Measurements from ENCODE around the gene TERT.
"Not testable (repeated sequence)": the region's sequence is repeated elsewhere in the genome, so short reads cannot be mapped to it uniquely, and the experiment has no call there.

Gene TERT

GRCh38 chr5:1294835-1295649, at the start of gene TERT:
TSS of gene TERT (minus strand) at chr5:1295068. CDS start at chr5:1294989, 79 bp downstream.
- DNase-seq (ENCODE audit: low read depth), result no peak

GRCh38 chr5:1343931-1344901, 49.3 kb upstream of the TERT start:
- DNase-seq (ENCODE audit: low read depth), result no peak

DNA sequence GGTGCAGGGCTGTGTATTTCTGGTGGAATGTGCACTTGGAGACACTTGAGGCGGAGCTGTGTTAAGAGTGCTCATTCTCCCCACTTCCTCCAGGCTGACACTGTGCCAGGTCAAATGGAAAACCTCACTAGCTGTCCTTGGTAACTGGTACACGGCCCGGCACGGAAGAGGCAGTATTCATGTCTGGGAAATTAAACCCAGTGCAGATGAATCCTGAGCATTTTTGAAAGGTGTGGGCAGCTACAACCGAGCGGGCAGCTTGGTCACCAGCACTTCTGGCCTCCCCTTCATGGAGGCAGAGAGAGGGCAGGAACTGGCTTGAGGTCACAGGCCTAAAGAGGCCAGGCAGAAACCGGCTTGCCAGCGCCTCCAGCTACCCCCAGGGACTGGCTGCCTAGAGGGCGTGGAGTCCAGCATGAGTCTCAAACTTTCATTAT, 48.5 kb upstream of the TERT start:
- no peak for DNase-seq (ENCODE audit: low read depth)

DNA sequence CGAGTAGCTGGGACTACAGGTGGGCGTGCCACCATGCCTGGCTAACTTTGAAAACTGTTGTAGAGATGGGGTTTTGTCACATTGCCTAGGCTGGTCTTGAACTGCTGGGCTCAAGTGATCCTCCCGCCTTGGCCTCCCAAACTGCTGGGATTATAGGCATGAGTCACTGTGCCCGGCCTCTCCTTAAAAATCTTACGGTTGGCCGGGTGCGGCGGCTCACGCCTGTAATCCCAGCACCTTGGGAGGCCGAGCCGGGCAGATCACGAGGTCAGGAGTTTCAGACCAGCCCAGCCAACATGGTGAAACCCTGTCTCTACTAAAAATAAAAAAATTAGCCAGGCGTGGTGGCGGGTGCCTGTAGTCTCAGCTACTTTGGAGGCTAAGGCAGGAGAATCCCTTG, 47.8 kb upstream of the TERT start:
- not testable (repeated sequence) for DNase-seq (ENCODE audit: low read depth)

DNA sequence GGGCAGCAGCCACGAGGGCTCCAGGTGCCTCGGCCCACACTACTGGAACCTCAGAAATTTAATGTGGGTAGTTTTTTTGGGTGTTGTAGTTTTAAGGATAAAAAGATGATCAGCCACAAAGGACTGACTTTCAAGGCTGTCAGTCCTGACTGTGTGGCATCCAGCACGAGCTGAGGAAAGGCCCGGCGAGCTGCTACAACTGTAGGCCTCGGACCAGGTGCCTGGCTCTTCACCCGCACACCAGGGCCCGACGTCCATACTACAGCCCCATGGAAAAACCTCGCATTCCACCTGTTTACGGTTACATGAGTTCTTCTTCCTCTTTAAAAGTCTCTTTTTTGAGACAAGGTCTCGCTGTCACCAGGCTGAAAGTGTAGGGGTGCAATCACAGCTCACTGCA, 47.4 kb upstream of the TERT start:
- no peak for DNase-seq (ENCODE audit: low read depth)

DNA sequence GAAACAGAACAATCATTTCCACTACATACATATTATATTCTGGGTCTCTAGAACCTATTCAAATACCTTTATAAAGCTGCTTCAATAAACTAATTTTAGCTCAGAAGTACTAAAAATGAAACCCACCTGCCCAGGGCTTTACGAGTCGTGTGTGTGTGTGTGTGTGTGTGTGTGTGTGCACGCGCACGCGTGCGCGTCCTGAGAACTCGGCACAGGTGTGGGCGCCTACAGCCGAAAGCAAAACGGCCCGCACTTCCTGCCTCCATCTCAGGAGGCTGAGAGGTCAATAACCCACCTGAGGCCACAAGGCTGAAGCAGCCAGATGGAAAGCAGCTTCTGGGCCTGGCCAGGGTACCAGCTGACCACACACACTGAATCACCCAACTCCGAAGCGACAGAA, 47.0 kb upstream of the TERT start:
- DNase-seq (ENCODE audit: low read depth), result no peak

DNA sequence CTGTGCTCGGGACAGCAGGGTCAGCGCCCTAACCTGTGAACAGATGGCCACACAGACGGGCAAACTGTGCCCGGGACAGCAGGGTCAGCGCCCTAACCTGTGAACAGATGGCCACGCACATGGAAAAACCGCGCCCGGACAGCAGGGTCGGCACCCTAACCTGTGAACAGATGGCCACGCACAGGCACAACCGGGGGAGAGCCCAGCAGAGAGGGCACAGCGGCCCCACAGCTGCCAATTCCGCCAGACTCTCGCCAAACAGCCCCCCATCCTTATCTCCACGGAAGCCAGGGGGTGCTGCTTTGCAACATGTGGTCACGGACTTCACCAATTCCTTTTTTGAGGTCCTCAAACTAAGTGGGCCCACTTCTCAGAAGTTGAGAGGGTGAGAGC, 44.9 kb upstream of the TERT start:
- not testable (repeated sequence) for DNase-seq (ENCODE audit: low read depth)

GRCh38 chr5:1339139-1339817, 44.4 kb upstream of the TERT start:
- not testable (repeated sequence) for DNase-seq (ENCODE audit: low read depth)

- no peak for DNase-seq (ENCODE audit: low read depth)
Observed at GRCh38 chr5:1338506-1339070, 43.7 kb upstream of the TERT start.

DNA sequence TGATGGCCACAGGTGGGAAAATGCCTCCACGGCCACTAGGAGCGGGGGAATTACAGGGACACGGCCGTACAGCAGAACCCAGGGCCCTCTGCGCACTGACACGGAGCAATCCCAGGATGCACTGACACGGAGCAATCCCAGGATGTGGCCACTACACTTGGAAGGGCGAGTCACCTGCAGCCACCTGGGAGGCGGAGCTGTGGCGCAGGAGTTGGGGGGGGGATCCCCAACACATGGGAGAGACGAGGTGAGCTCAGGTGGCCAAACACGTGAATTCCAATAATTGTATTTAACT, 43.3 kb upstream of the TERT start:
- no peak for DNase-seq (ENCODE audit: low read depth)

GRCh38 chr5:1337489-1338195, 42.8 kb upstream of the TERT start:
- DNase-seq (ENCODE audit: low read depth), result no peak

DNA sequence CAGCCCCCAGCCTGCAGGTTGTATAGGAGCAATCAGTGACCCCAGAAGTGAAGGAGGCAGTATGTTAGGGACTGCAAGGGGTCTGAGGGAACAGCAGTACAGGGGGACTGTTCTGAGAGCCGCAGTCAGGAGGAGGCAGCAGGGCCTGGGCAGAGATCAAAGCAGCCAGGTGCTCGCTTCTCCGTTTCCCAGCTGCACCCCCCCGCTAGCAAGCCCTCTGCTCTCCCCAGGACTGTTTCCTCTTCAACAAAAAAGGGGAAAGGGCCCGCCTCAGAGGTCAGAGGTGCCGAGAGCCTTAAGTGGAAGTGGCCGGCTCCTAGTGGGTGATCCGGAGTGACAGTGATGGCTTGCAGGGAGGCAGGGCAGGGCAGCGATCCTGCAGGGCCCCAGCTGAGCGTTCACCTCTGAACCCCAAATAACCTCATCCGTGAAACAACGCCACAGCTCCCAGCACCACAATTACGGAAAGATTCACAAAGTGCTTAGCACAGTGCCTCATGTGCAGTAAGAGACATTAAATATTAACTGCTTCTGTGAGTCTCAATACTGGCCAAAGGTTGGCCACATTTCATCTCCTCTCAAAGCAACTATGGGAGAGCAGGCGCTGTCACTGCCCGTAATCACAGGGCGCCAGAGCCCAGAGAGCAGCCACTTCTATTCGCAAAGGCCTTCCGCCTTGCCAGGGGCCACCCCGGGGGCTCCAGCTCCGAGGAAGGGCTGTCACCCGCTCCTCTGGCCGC, 42.1 kb upstream of the TERT start:
- no peak for DNase-seq (ENCODE audit: low read depth)

GRCh38 chr5:1336106-1336561, 41.3 kb upstream of the TERT start:
- no peak for DNase-seq (ENCODE audit: low read depth)

DNA sequence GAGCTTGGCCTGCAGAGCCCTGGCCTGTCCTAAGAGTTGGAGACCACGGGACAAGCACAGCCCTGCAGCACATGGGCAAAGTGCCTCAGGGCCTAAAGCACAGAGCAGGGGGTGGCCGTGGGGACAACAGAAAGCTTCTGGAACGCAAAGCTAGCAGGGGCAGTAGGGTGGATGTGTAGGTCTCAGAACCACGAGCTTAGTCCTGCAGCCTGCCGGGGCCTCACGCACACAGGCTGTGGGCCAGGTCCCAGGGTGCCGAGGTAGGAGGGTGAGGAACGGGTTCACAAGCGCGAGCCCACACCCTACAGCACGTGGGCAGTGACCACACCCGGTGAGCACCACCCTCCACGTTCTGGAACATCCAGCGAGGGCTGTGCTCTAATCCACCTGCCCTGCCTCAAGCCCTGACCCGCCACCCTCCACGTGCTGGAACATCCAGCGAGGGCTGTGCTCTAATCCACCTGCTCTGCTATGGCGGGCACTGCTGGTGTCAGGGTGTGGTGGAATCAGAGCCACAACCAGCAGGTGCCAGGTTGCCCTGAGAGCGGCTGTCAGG, 40.8 kb upstream of the TERT start:
- DNase-seq (ENCODE audit: low read depth), result no peak

GRCh38 chr5:1334831-1335539, 40.1 kb upstream of the TERT start:
- no peak for DNase-seq (ENCODE audit: low read depth)

- DNase-seq (ENCODE audit: low read depth), result no peak
Observed at GRCh38 chr5:1333986-1334385, 39.1 kb upstream of the TERT start.

GRCh38 chr5:1333286-1333685, 38.4 kb upstream of the TERT start:
- DNase-seq (ENCODE audit: low read depth), result peak; percentile 26

- DNase-seq (ENCODE audit: low read depth), result no peak
Observed at GRCh38 chr5:1332461-1333001, 37.7 kb upstream of the TERT start.

DNA sequence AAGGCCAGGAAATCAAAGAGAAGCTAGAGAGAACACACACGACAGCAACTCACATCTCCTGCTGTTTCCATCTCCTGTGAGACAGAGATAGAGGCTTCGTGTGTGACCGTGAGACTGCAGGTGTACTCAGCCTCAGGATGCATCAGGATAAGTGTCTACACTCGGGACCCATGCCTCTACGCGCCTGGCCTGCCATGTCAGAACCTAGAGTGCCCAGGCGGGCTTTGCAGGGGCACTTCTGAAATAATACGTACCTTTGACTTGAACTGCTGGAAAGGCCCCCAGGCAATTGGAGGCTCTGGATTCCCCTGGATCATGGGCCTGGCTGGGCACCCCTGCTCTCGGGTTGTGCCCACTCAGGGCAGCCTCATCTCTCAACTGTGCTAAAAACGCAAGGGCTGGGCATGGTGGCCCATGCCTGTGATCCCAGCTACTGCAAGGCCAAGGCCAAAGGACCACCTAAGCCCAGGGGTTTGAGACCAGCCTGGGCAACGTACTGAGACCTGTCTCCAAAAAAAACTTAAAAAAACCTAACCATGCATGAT, 37.1 kb upstream of the TERT start:
- DNase-seq (ENCODE audit: low read depth), result no peak
